Measurements from ENCODE around the gene MMD.
A peak's percentile ranks its signal among the peaks of the same experiment; 100 is the strongest.

MMD gene

GRCh38 chr17:55436224-55437158 is 14.9 kb upstream of the MMD start:
- Histone ChIP-seq H3K79me2 (ENCODE audit: insufficient read depth, low read length) (no peaks in the 10 kb centered on the region), H3K9me3 (ENCODE audit: low read length) (no peaks in the 10 kb centered on the region), H3K4me1 (ENCODE audit: insufficient read depth, low read length, severe bottlenecking) (peaks cover 24% of the 10 kb centered on the region), H3F3A (ENCODE audit: insufficient read depth, low read length) (no peaks in the 10 kb centered on the region), H4K20me1 (ENCODE audit: insufficient read depth, low read length) (no peaks in the 10 kb centered on the region), H3K4me2 (ENCODE audit: low read length) (peak overlapping the region; percentile 62), H3K4me3 (ENCODE audit: low read depth, low read length, poor library complexity, severe bottlenecking) (peak overlapping the region; percentile 43), H3K36me3 (ENCODE audit: insufficient read depth, low read length) (no peaks in the 10 kb centered on the region), H3K27me3 (ENCODE audit: insufficient read depth, low read length) (no peaks in the 10 kb centered on the region), H3K9ac (ENCODE audit: low read length) (peak overlapping the region; percentile 21; the same call in 1 of the 2 replicates), H2AFZ (ENCODE audit: low read length) (no peak overlapping the region), H3K9me2 (ENCODE audit: low read depth, low read length) (no peaks in the 10 kb centered on the region), H3K27ac (ENCODE audit: low read depth, low read length, poor library complexity, severe bottlenecking) (peak overlapping the region; percentile 80)
- no peak for TF ChIP-seq CTCF (IDR thresholded peaks at IDR 0.05; ENCODE audit: low read length)
- no peak for TF ChIP-seq EZH2 (IDR thresholded peaks at IDR 0.05; ENCODE audit: borderline replicate concordance, low read length)

- Histone ChIP-seq H3K36me3 (ENCODE audit: insufficient read depth, low read length) (no peaks in the 10 kb centered on the region), H3K4me1 (ENCODE audit: insufficient read depth, low read length, severe bottlenecking) (peaks cover 34% of the 10 kb centered on the region)
- TF ChIP-seq CTCF (IDR thresholded peaks at IDR 0.05; ENCODE audit: low read length) (no peak), EZH2 (IDR thresholded peaks at IDR 0.05; ENCODE audit: borderline replicate concordance, low read length) (no peak)
Observed at GRCh38 chr17:55435408-55435807, 13.8 kb upstream of the MMD start.

GRCh38 chr17:55434721-55435120 is 13.1 kb upstream of the MMD start:
- TF ChIP-seq CTCF (IDR thresholded peaks at IDR 0.05; ENCODE audit: low read length) (no peak), EZH2 (IDR thresholded peaks at IDR 0.05; ENCODE audit: borderline replicate concordance, low read length) (no peak)
- Histone ChIP-seq H3K27ac (ENCODE audit: low read depth, low read length, poor library complexity, severe bottlenecking) (no peak overlapping the region), H3K79me2 (ENCODE audit: insufficient read depth, low read length) (no peaks in the 10 kb centered on the region), H4K20me1 (ENCODE audit: insufficient read depth, low read length) (no peaks in the 10 kb centered on the region), H3K36me3 (ENCODE audit: insufficient read depth, low read length) (no peaks in the 10 kb centered on the region), H2AFZ (ENCODE audit: low read length) (no peak overlapping the region), H3K9me3 (ENCODE audit: low read length) (no peaks in the 10 kb centered on the region), H3K9me2 (ENCODE audit: low read depth, low read length) (no peaks in the 10 kb centered on the region), H3K9ac (ENCODE audit: low read length) (no peak overlapping the region), H3K4me2 (ENCODE audit: low read length) (no peak overlapping the region), H3K27me3 (ENCODE audit: insufficient read depth, low read length) (no peaks in the 10 kb centered on the region), H3K4me3 (ENCODE audit: low read depth, low read length, poor library complexity, severe bottlenecking) (no peak overlapping the region), H3K4me1 (ENCODE audit: insufficient read depth, low read length, severe bottlenecking) (peaks cover 36% of the 10 kb centered on the region), H3F3A (ENCODE audit: insufficient read depth, low read length) (no peaks in the 10 kb centered on the region)

More at GRCh38 chr17:55435408-55435807, 13.8 kb upstream of the MMD start:
- H3K79me2 ChIP-seq (ENCODE audit: insufficient read depth, low read length): no peaks in the 10 kb centered on the region
- H3K9ac ChIP-seq (ENCODE audit: low read length): no peak overlapping the region
- no peak overlapping the region for H3K4me3 ChIP-seq (ENCODE audit: low read depth, low read length, poor library complexity, severe bottlenecking)
- H3K9me3 ChIP-seq (ENCODE audit: low read length): no peaks in the 10 kb centered on the region
- no peak overlapping the region for H2AFZ ChIP-seq (ENCODE audit: low read length)
- H3K9me2 ChIP-seq (ENCODE audit: low read depth, low read length): no peaks in the 10 kb centered on the region
- no peaks in the 10 kb centered on the region for H3F3A ChIP-seq (ENCODE audit: insufficient read depth, low read length)
- H3K27me3 ChIP-seq (ENCODE audit: insufficient read depth, low read length): no peaks in the 10 kb centered on the region
- no peaks in the 10 kb centered on the region for H4K20me1 ChIP-seq (ENCODE audit: insufficient read depth, low read length)
- no peak overlapping the region for H3K4me2 ChIP-seq (ENCODE audit: low read length)
- no peak overlapping the region for H3K27ac ChIP-seq (ENCODE audit: low read depth, low read length, poor library complexity, severe bottlenecking)
